ENCODE results near the gene ANO7. TPM values are rescaled to one million over a fixed set of nuclear protein-coding genes. Genes with fewer than 3 reads are reported as not detected.

ANO7 gene
- total RNA-seq, 1 experiment from 2014 or later, result 6.9 TPM

- TF ChIP-seq REST (IDR thresholded peaks at IDR 0.05; ENCODE audit: insufficient read depth in 1 of 2, low read depth in 2 of 2, low read length in 1 of 2), result no peak
- TF ChIP-seq SIN3A (IDR thresholded peaks at IDR 0.05; ENCODE audit: borderline replicate concordance, insufficient read depth, low read depth, low read length), result no peak
- no peak for TF ChIP-seq CTCF (IDR thresholded peaks at IDR 0.05)
- no peak for TF ChIP-seq TCF7L2 (IDR thresholded peaks at IDR 0.05; ENCODE audit: low read depth, low read length)
- TF ChIP-seq POLR2AphosphoS5 (IDR thresholded peaks at IDR 0.05; ENCODE audit: low read depth, low read length), result no peak
- intact Hi-C loops (cut with micrococcal nuclease; ENCODE audit: unreplicated experiment), result no loop called here
- no peaks in the 10 kb centered on the region for H3K36me3 ChIP-seq (ENCODE audit: control insufficient read depth, insufficient read depth, low read length)
- ChIA-PET POLR2A (no interaction called here), CTCF (no interaction called here)
- no peaks in the 10 kb centered on the region for H3K27me3 ChIP-seq (ENCODE audit: control insufficient read depth, insufficient read depth, low read length)
- no peak overlapping the region for H3K27ac ChIP-seq (ENCODE audit: low read length)
- DNase-seq (ENCODE audit: low read depth, low spot score) (no peak), ATAC-seq (no peak)
- in situ Hi-C loops (cut with HindIII; ENCODE audit: low pct_unique_long_range_greater_than_20kb, low sequenced_read_pairs), result no loop called here
- BruUV-seq (replicated peaks), result no TSS peak
- H3K4me1 ChIP-seq (ENCODE audit: control insufficient read depth, insufficient read depth, low read length), result no peaks in the 10 kb centered on the region
- no peaks in the 10 kb centered on the region for H3K9me3 ChIP-seq (ENCODE audit: control insufficient read depth, insufficient read depth, low read depth, low read length)
- no peak overlapping the region for H3K4me3 ChIP-seq (ENCODE audit: low read depth in 2 of 2, low read length in 2 of 2)
Measured at GRCh38 chr2:241204490-241204889, 16.0 kb downstream of the ANO7 start.

- Histone ChIP-seq H3K4me1 (ENCODE audit: control insufficient read depth, insufficient read depth, low read length) (no peaks in the 10 kb centered on the region), H3K9me3 (ENCODE audit: control insufficient read depth, insufficient read depth, low read depth, low read length) (no peaks in the 10 kb centered on the region), H3K4me3 (ENCODE audit: low read depth in 2 of 2, low read length in 2 of 2) (no peak overlapping the region), H3K27ac (ENCODE audit: low read length) (no peak overlapping the region), H3K27me3 (ENCODE audit: control insufficient read depth, insufficient read depth, low read length) (no peaks in the 10 kb centered on the region), H3K36me3 (ENCODE audit: control insufficient read depth, insufficient read depth, low read length) (no peaks in the 10 kb centered on the region)
- no TSS peak for BruUV-seq (replicated peaks)
- intact Hi-C loops (cut with micrococcal nuclease; ENCODE audit: unreplicated experiment) (no loop called here), in situ Hi-C loops (cut with HindIII; ENCODE audit: low pct_unique_long_range_greater_than_20kb, low sequenced_read_pairs) (no loop called here)
- POLR2A ChIA-PET, result no interaction called here
- DNase-seq (ENCODE audit: low read depth, low spot score) (no peak), ATAC-seq (no peak)
- CTCF ChIA-PET, result no interaction called here
- TF ChIP-seq SIN3A (IDR thresholded peaks at IDR 0.05; ENCODE audit: borderline replicate concordance, insufficient read depth, low read depth, low read length), result no peak
- no peak for TF ChIP-seq POLR2AphosphoS5 (IDR thresholded peaks at IDR 0.05; ENCODE audit: low read depth, low read length)
- TF ChIP-seq TCF7L2 (IDR thresholded peaks at IDR 0.05; ENCODE audit: low read depth, low read length), result no peak
Measured at GRCh38 chr2:241205086-241205485, 16.6 kb downstream of the ANO7 start.

GRCh38 chr2:241207151-241207550 is 18.7 kb downstream of the ANO7 start:
- Histone ChIP-seq H3K27me3 (ENCODE audit: control insufficient read depth, insufficient read depth, low read length) (no peaks in the 10 kb centered on the region), H3K36me3 (ENCODE audit: control insufficient read depth, insufficient read depth, low read length) (no peaks in the 10 kb centered on the region), H3K4me1 (ENCODE audit: control insufficient read depth, insufficient read depth, low read length) (no peaks in the 10 kb centered on the region), H3K27ac (ENCODE audit: low read length) (no peak overlapping the region), H3K9me3 (ENCODE audit: control insufficient read depth, insufficient read depth, low read depth, low read length) (no peaks in the 10 kb centered on the region), H3K4me3 (ENCODE audit: low read depth in 2 of 2, low read length in 2 of 2) (no peak overlapping the region)
- ChIA-PET CTCF (no interaction called here), POLR2A (no interaction called here)
- TF ChIP-seq SIN3A (IDR thresholded peaks at IDR 0.05; ENCODE audit: borderline replicate concordance, insufficient read depth, low read depth, low read length), result no peak
- no peak for TF ChIP-seq REST (IDR thresholded peaks at IDR 0.05; ENCODE audit: insufficient read depth in 1 of 2, low read depth in 2 of 2, low read length in 1 of 2)
- TF ChIP-seq TCF7L2 (IDR thresholded peaks at IDR 0.05; ENCODE audit: low read depth, low read length), result no peak
- no peak for TF ChIP-seq CTCF (IDR thresholded peaks at IDR 0.05)
- no peak for TF ChIP-seq POLR2AphosphoS5 (IDR thresholded peaks at IDR 0.05; ENCODE audit: low read depth, low read length)
- BruUV-seq (replicated peaks), result no TSS peak
- ATAC-seq (no peak), DNase-seq (ENCODE audit: low read depth, low spot score) (no peak)
- intact Hi-C loops (cut with micrococcal nuclease; ENCODE audit: unreplicated experiment) (no loop called here), in situ Hi-C loops (cut with HindIII; ENCODE audit: low pct_unique_long_range_greater_than_20kb, low sequenced_read_pairs) (no loop called here)
